AG04450 (cell line): ENCODE results near the gene ZDHHC11B. TPM values are rescaled to one million over a fixed set of nuclear protein-coding genes. Genes with fewer than 3 reads are reported as not detected.
"Not testable (repeated sequence)": the region's sequence is repeated elsewhere in the genome, so short reads cannot be mapped to it uniquely, and the experiment has no call there.

Experiments
- CTCF ChIA-PET: fragments of 300-600, 350-600 bp; formaldehyde crosslinking; extraction: SDS; loops from one replicate; lab custom pipeline; 2022; ENCODE audit warnings: antibody characterized with exemption, inconsistent platforms; lab: Charles Lee
- POLR2A ChIA-PET: fragments of 350-600 bp; formaldehyde crosslinking; extraction: SDS; loops from one replicate; lab custom pipeline; 2021; ENCODE audit warnings: antibody characterized with exemption, inconsistent platforms; lab: Yijun Ruan, JAX
- DNase-seq: peaks from one replicate; pipeline ENCODE4 v3.0.0-alpha.2; 2011; ENCODE audit warnings: low read depth, low spot score
- H3K27ac ChIP-seq: one replicate; pipeline ENCODE4 v1.5.1; 2012; ENCODE audit warnings: low read depth, low read length, control low read depth
- H3K27me3 ChIP-seq: one replicate; pipeline ENCODE4 v1.6.0; 2012; ENCODE audit warnings: low read length; ENCODE audit not compliant: control insufficient read depth, insufficient read depth
- H3K4me3 ChIP-seq: 2 replicates; pipeline ENCODE4 v1.5.1; 2011; ENCODE audit warnings: mild to moderate bottlenecking, low read depth, low read length, control low read depth
- H3K9me3 ChIP-seq: 2 replicates; pipeline ENCODE4 v1.5.1; 2012; ENCODE audit warnings: low read length; ENCODE audit not compliant: control insufficient read depth, insufficient read depth
- polyA plus RNA-seq: library from polyadenylated mRNA; depleted of rRNA; stranded (reverse); fragments of >200 nt; gene quantifications from 2 replicates; pipeline ENCODE4 v1.2.3, GENCODE V29; 2011

Gene ZDHHC11B
- polyA plus RNA-seq, 1 experiment: not detected

GRCh38 chr5:714215-715118 lies 70.1 kb downstream of the ZDHHC11B start:
- POLR2A ChIA-PET, H3K27me3 ChIP-seq, H3K9me3 ChIP-seq, H3K4me3 ChIP-seq, DNase-seq, H3K27ac ChIP-seq, CTCF ChIA-PET: not testable (repeated sequence)

DNA sequence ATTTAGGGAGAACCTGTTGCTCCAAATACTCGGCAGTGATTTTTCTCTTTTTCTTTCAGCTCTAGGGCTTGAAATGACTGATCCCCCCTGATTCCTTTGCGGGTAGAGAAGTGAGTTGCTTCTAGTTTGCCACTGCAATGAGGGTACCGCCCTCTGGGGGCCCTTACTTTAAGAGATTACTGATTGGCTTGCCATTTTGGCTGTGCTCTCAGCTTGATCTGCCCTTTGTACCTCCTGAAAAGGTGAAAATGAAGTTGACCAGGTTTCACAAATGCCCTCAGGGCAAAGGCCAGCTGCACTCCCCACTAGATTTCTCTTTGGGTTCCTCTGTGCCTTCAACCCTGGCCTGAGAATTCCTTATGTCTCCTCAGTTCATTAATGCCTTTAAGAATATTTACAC lies 70.8 kb downstream of the ZDHHC11B start:
- H3K9me3 ChIP-seq, H3K27me3 ChIP-seq, POLR2A ChIA-PET, DNase-seq, CTCF ChIA-PET, H3K27ac ChIP-seq, H3K4me3 ChIP-seq: not testable (repeated sequence)

DNA sequence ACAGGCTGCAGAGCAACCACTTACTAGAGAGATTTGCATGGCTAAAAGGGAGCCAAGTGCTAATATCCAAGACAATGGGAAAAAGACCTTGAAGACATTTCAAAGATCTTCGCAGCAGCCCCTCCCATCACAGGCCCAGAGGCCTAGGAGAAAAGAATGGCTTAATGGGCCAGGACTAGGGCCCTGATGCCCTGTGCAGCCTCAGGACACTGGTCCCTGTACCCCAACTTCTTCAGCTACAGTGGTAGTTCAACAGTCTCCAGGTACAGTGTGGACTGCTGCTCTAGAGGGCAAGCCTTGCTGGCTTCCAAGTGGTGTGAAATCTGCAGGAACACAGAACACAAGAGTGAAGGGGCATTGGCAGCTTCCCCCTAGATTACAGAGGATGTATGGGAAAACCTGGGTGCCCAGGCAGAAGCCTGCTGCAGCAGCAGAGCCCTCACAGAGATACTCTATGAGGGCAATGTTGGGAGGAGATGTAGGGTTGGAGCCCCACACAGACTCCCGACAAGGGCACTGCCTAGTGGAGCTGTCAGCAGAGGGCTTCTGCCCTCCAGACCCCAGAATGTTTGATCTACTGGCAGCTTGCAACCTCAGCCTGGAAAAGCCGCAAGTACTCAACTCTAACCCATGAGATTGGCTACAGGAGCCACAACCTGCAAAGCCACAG lies 75.5 kb downstream of the ZDHHC11B start:
- CTCF ChIA-PET: not testable (repeated sequence)

DNA sequence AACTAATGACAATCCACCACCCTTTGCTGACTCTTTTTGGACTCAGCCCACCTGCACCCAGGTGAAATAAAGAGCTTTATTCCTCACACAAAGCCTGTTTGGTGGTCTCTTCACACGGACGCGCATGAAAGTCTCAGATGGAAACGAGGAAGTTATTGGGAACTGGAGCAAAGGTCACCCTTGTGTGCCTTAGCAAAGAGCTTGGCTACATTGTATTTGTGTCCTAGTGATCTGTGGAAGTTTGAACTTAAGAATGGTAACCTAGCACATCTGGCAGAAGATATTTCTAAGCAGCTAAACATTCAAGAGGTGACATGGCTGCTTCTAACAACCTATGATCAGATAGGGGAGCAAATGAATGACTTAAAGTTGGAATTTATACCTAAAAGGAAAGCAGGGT lies 76.2 kb downstream of the ZDHHC11B start:
- H3K27ac ChIP-seq, POLR2A ChIA-PET, H3K27me3 ChIP-seq, H3K4me3 ChIP-seq, CTCF ChIA-PET, DNase-seq, H3K9me3 ChIP-seq: not testable (repeated sequence)

More for the DNA sequence above, 75.5 kb downstream of the ZDHHC11B start:
- H3K27ac ChIP-seq, H3K4me3 ChIP-seq, DNase-seq, H3K9me3 ChIP-seq, H3K27me3 ChIP-seq, POLR2A ChIA-PET: not testable (repeated sequence)

GRCh38 chr5:706127-706526 lies 78.4 kb downstream of the ZDHHC11B start:
- DNase-seq, CTCF ChIA-PET, H3K9me3 ChIP-seq, POLR2A ChIA-PET, H3K27me3 ChIP-seq, H3K27ac ChIP-seq, H3K4me3 ChIP-seq: not testable (repeated sequence)

DNA sequence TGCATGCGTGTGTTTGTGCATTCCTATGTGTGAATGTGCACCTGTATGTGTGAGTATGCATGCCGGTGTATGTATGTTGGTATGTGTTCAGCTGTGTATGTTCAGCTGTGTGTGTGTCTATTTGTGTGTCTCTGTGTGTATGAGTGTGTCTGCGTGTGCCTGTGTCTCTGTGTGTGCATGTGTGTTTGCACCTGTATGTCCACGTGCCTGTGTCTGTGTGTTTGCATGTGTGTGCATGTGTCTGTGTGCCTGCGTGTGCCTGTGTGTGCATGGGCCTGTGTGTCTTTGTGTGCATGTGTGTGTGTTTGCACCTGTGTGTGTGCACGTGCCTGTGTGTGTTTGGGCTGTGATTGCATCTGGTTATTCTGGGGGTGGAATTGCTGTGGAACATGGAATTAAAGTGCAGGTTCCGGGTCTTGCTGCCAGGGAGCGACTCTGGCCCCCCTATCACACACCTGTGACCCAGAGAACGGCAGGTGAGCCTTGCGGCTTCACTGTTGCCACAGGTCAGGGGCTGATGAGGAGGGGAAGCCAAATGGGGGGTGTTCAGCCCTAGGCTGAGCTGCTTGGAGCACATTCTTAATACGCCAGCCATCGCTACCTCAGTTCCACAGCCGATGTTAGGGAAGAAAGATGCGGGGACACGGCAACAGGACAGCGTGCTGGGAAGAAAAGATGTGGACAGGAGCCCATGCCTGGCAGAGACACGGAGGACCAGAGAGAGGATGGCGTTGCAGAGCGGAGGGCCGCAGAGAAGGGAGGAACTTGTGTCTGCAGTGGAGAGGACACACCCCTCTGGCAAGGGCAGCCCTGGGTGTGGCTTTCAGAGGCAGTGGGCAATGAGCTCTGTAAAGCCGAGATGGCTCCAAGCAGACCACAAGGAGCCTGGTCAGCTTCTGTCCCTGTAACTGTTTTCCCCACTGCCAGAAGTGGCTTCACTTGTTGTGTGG lies 87.5 kb downstream of the ZDHHC11B start:
- DNase-seq, H3K27ac ChIP-seq, H3K4me3 ChIP-seq, H3K9me3 ChIP-seq, CTCF ChIA-PET, POLR2A ChIA-PET: not testable (repeated sequence)
- H3K27me3 ChIP-seq: peaks cover 12% of the 10 kb centered on the region

DNA sequence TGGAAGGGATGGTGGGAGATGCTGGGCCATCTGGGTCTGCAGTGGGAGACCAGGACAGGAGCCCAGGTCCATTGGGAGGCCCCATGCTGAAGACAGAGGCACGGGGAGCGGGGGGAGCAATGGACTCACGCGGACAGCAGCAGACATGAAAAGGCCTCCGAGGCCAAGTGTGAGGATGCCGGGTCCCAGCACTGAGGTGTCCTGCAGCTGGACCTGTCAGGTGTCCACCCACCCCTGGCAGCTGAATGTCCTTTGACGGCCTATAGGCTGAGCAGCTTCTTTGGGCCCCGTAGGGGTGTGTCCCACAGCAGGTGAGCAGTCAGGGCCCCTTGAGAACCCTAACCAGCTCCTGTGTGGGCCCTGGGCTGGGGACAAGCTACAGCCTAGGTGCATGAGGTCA lies 88.3 kb downstream of the ZDHHC11B start:
- H3K9me3 ChIP-seq, H3K27ac ChIP-seq, H3K4me3 ChIP-seq, DNase-seq, CTCF ChIA-PET, POLR2A ChIA-PET: not testable (repeated sequence)
- peaks cover 12% of the 10 kb centered on the region for H3K27me3 ChIP-seq

- H3K9me3 ChIP-seq, CTCF ChIA-PET, H3K4me3 ChIP-seq, DNase-seq, POLR2A ChIA-PET, H3K27ac ChIP-seq: not testable (repeated sequence)
- H3K27me3 ChIP-seq: peaks cover 12% of the 10 kb centered on the region
These were observed 89.1 kb downstream of the ZDHHC11B start for GRCh38 chr5:695475-695874.

DNA sequence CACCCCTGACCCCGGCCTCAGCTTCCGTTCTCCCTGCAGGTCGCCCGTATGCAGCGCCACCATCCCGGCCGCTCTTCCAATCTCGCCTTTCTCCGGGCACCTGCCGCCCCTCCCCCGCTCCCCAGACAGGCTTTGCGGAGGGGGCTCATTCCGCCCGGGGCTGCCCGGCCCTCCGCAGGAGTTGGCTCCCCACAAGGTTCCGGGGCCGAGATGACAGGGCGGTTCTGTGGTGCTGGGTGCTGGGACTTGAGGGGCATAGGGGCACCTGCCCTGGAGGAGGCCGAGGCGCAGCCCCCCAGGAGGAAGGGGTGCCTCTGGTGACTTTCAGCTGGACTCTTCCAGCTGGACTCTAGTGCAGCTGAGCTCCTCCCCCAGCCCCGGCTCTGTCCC lies 90.5 kb downstream of the ZDHHC11B start:
- H3K27ac ChIP-seq, CTCF ChIA-PET, DNase-seq, H3K4me3 ChIP-seq, H3K9me3 ChIP-seq, H3K27me3 ChIP-seq, POLR2A ChIA-PET: not testable (repeated sequence)

GRCh38 chr5:693271-694041 lies 91.1 kb downstream of the ZDHHC11B start, which contains the start of gene TPPP:
Gene TPPP, minus strand, starts transcription at chr5:693352. Its CDS starts 15,292 bp downstream, at chr5:678060.
- H3K4me3 ChIP-seq: peak within 1 kb of the TSS; percentile 27; the same call in 1 of the 2 replicates
- DNase-seq: not testable (repeated sequence)

More at GRCh38 chr5:693271-694041, 91.1 kb downstream of the ZDHHC11B start, which contains the start of gene TPPP:
- H3K27me3 ChIP-seq, CTCF ChIA-PET, H3K9me3 ChIP-seq, H3K27ac ChIP-seq, POLR2A ChIA-PET: not testable (repeated sequence)
